Measurements from ENCODE around the gene DCAF7.

The DCAF7 gene

GRCh38 chr17:63526861-63527260 is 23.4 kb upstream of the DCAF7 start:
- H3K4me1 ChIP-seq (ENCODE audit: control insufficient read depth, insufficient read depth, low read length, unreplicated experiment), result peaks cover 7% of the 10 kb centered on the region

GRCh38 chr17:63528183-63528582 is 22.1 kb upstream of the DCAF7 start:
- Histone ChIP-seq H3K4me3 (ENCODE audit: low read depth, low read length) (no peak overlapping the region), H3K27ac (ENCODE audit: low read depth, low read length) (no peak overlapping the region), H3K36me3 (ENCODE audit: insufficient read depth, low read length) (no peaks in the 10 kb centered on the region), H3K79me2 (ENCODE audit: control insufficient read depth, insufficient read depth, low read length, unreplicated experiment) (no peaks in the 10 kb centered on the region), H2AFZ (ENCODE audit: low read length, unreplicated experiment) (no peak overlapping the region), H3K27me3 (ENCODE audit: insufficient read depth, low read length) (peaks cover 37% of the 10 kb centered on the region), H3K4me1 (ENCODE audit: control insufficient read depth, insufficient read depth, low read length, unreplicated experiment) (peaks cover 7% of the 10 kb centered on the region)

More at GRCh38 chr17:63526861-63527260, 23.4 kb upstream of the DCAF7 start:
- no peaks in the 10 kb centered on the region for H3K79me2 ChIP-seq (ENCODE audit: control insufficient read depth, insufficient read depth, low read length, unreplicated experiment)
- H3K36me3 ChIP-seq (ENCODE audit: insufficient read depth, low read length), result no peaks in the 10 kb centered on the region
- H3K4me3 ChIP-seq (ENCODE audit: low read depth, low read length), result no peak overlapping the region
- no peak overlapping the region for H2AFZ ChIP-seq (ENCODE audit: low read length, unreplicated experiment)
- no peak overlapping the region for H3K27ac ChIP-seq (ENCODE audit: low read depth, low read length)
- peaks cover 37% of the 10 kb centered on the region for H3K27me3 ChIP-seq (ENCODE audit: insufficient read depth, low read length)

GRCh38 chr17:63529711-63530556 is 20.3 kb upstream of the DCAF7 start:
- H3K4me3 ChIP-seq (ENCODE audit: low read depth, low read length), result no peak overlapping the region
- no peaks in the 10 kb centered on the region for H3K79me2 ChIP-seq (ENCODE audit: control insufficient read depth, insufficient read depth, low read length, unreplicated experiment)
- H3K4me1 ChIP-seq (ENCODE audit: control insufficient read depth, insufficient read depth, low read length, unreplicated experiment), result peaks cover 7% of the 10 kb centered on the region
- no peak overlapping the region for H3K27ac ChIP-seq (ENCODE audit: low read depth, low read length)
- H3K27me3 ChIP-seq (ENCODE audit: insufficient read depth, low read length), result peaks cover 22% of the 10 kb centered on the region
- H2AFZ ChIP-seq (ENCODE audit: low read length, unreplicated experiment), result no peak overlapping the region
- no peaks in the 10 kb centered on the region for H3K36me3 ChIP-seq (ENCODE audit: insufficient read depth, low read length)

- no peak overlapping the region for H3K4me3 ChIP-seq (ENCODE audit: low read depth, low read length)
- H3K27ac ChIP-seq (ENCODE audit: low read depth, low read length), result no peak overlapping the region
- no peaks in the 10 kb centered on the region for H3K36me3 ChIP-seq (ENCODE audit: insufficient read depth, low read length)
- no peaks in the 10 kb centered on the region for H3K79me2 ChIP-seq (ENCODE audit: control insufficient read depth, insufficient read depth, low read length, unreplicated experiment)
- H3K27me3 ChIP-seq (ENCODE audit: insufficient read depth, low read length), result peaks cover 17% of the 10 kb centered on the region
- H2AFZ ChIP-seq (ENCODE audit: low read length, unreplicated experiment), result no peak overlapping the region
- peaks cover 7% of the 10 kb centered on the region for H3K4me1 ChIP-seq (ENCODE audit: control insufficient read depth, insufficient read depth, low read length, unreplicated experiment)
Measured at GRCh38 chr17:63530557-63531021, 19.7 kb upstream of the DCAF7 start.

- H3K4me1 ChIP-seq (ENCODE audit: control insufficient read depth, insufficient read depth, low read length, unreplicated experiment), result peaks cover 7% of the 10 kb centered on the region
- H3K27ac ChIP-seq (ENCODE audit: low read depth, low read length), result no peak overlapping the region
- no peaks in the 10 kb centered on the region for H3K36me3 ChIP-seq (ENCODE audit: insufficient read depth, low read length)
- no peak overlapping the region for H2AFZ ChIP-seq (ENCODE audit: low read length, unreplicated experiment)
- no peak overlapping the region for H3K4me3 ChIP-seq (ENCODE audit: low read depth, low read length)
- no peaks in the 10 kb centered on the region for H3K79me2 ChIP-seq (ENCODE audit: control insufficient read depth, insufficient read depth, low read length, unreplicated experiment)
- H3K27me3 ChIP-seq (ENCODE audit: insufficient read depth, low read length), result peaks cover 12% of the 10 kb centered on the region; the same call in 1 of the 2 replicates
Measured at GRCh38 chr17:63531022-63531965, 19.0 kb upstream of the DCAF7 start.

- peaks cover 15% of the 10 kb centered on the region for H3K27me3 ChIP-seq (ENCODE audit: insufficient read depth, low read length)
- H3K4me1 ChIP-seq (ENCODE audit: control insufficient read depth, insufficient read depth, low read length, unreplicated experiment), result peaks cover 7% of the 10 kb centered on the region
- no peak overlapping the region for H3K27ac ChIP-seq (ENCODE audit: low read depth, low read length)
- no peaks in the 10 kb centered on the region for H3K79me2 ChIP-seq (ENCODE audit: control insufficient read depth, insufficient read depth, low read length, unreplicated experiment)
- no peaks in the 10 kb centered on the region for H3K36me3 ChIP-seq (ENCODE audit: insufficient read depth, low read length)
- H2AFZ ChIP-seq (ENCODE audit: low read length, unreplicated experiment), result no peak overlapping the region
- no peak overlapping the region for H3K4me3 ChIP-seq (ENCODE audit: low read depth, low read length)
Measured at GRCh38 chr17:63533433-63534077, 16.7 kb upstream of the DCAF7 start.

GRCh38 chr17:63534078-63534570 is 16.2 kb upstream of the DCAF7 start:
- Histone ChIP-seq H3K79me2 (ENCODE audit: control insufficient read depth, insufficient read depth, low read length, unreplicated experiment) (no peaks in the 10 kb centered on the region), H3K27me3 (ENCODE audit: insufficient read depth, low read length) (peaks cover 21% of the 10 kb centered on the region), H2AFZ (ENCODE audit: low read length, unreplicated experiment) (no peak overlapping the region), H3K36me3 (ENCODE audit: insufficient read depth, low read length) (no peaks in the 10 kb centered on the region), H3K4me1 (ENCODE audit: control insufficient read depth, insufficient read depth, low read length, unreplicated experiment) (peaks cover 7% of the 10 kb centered on the region), H3K27ac (ENCODE audit: low read depth, low read length) (no peak overlapping the region), H3K4me3 (ENCODE audit: low read depth, low read length) (no peak overlapping the region)

GRCh38 chr17:63534816-63535455 is 15.3 kb upstream of the DCAF7 start:
- no peak overlapping the region for H3K4me3 ChIP-seq (ENCODE audit: low read depth, low read length)
- no peak overlapping the region for H2AFZ ChIP-seq (ENCODE audit: low read length, unreplicated experiment)
- H3K27me3 ChIP-seq (ENCODE audit: insufficient read depth, low read length), result peaks cover 29% of the 10 kb centered on the region
- H3K36me3 ChIP-seq (ENCODE audit: insufficient read depth, low read length), result no peaks in the 10 kb centered on the region
- H3K27ac ChIP-seq (ENCODE audit: low read depth, low read length), result no peak overlapping the region
- peaks cover 7% of the 10 kb centered on the region for H3K4me1 ChIP-seq (ENCODE audit: control insufficient read depth, insufficient read depth, low read length, unreplicated experiment)
- no peaks in the 10 kb centered on the region for H3K79me2 ChIP-seq (ENCODE audit: control insufficient read depth, insufficient read depth, low read length, unreplicated experiment)

GRCh38 chr17:63535640-63536039 is 14.6 kb upstream of the DCAF7 start:
- no peaks in the 10 kb centered on the region for H3K36me3 ChIP-seq (ENCODE audit: insufficient read depth, low read length)
- H3K27ac ChIP-seq (ENCODE audit: low read depth, low read length), result no peak overlapping the region
- no peaks in the 10 kb centered on the region for H3K79me2 ChIP-seq (ENCODE audit: control insufficient read depth, insufficient read depth, low read length, unreplicated experiment)
- peaks cover 6% of the 10 kb centered on the region for H3K4me1 ChIP-seq (ENCODE audit: control insufficient read depth, insufficient read depth, low read length, unreplicated experiment)
- H2AFZ ChIP-seq (ENCODE audit: low read length, unreplicated experiment), result no peak overlapping the region
- H3K4me3 ChIP-seq (ENCODE audit: low read depth, low read length), result no peak overlapping the region
- peaks cover 33% of the 10 kb centered on the region for H3K27me3 ChIP-seq (ENCODE audit: insufficient read depth, low read length)

GRCh38 chr17:63537001-63537400 is 13.3 kb upstream of the DCAF7 start:
- H3K79me2 ChIP-seq (ENCODE audit: control insufficient read depth, insufficient read depth, low read length, unreplicated experiment), result no peaks in the 10 kb centered on the region
- peaks cover 33% of the 10 kb centered on the region for H3K27me3 ChIP-seq (ENCODE audit: insufficient read depth, low read length)
- no peak overlapping the region for H3K4me3 ChIP-seq (ENCODE audit: low read depth, low read length)
- H3K36me3 ChIP-seq (ENCODE audit: insufficient read depth, low read length), result no peaks in the 10 kb centered on the region
- no peak overlapping the region for H2AFZ ChIP-seq (ENCODE audit: low read length, unreplicated experiment)
- H3K4me1 ChIP-seq (ENCODE audit: control insufficient read depth, insufficient read depth, low read length, unreplicated experiment), result no peaks in the 10 kb centered on the region
- H3K27ac ChIP-seq (ENCODE audit: low read depth, low read length), result no peak overlapping the region
